GM19239 (cell line): ENCODE measurements around the gene SPON1.
"Not testable (repeated sequence)": the region's sequence is repeated elsewhere in the genome, so short reads cannot be mapped to it uniquely, and the experiment has no call there.

Experiments
- DNase-seq: peaks from one replicate; pipeline ENCODE4 v3.0.0; 2011; ENCODE audit warnings: low spot score; ENCODE audit not compliant: insufficient read length
- FAIRE-seq: peaks from 2 replicates; lab custom pipeline; 2011; peaks lifted over from hg19 to GRCh38; lab: Jason Lieb, UNC

The SPON1 gene

DNA sequence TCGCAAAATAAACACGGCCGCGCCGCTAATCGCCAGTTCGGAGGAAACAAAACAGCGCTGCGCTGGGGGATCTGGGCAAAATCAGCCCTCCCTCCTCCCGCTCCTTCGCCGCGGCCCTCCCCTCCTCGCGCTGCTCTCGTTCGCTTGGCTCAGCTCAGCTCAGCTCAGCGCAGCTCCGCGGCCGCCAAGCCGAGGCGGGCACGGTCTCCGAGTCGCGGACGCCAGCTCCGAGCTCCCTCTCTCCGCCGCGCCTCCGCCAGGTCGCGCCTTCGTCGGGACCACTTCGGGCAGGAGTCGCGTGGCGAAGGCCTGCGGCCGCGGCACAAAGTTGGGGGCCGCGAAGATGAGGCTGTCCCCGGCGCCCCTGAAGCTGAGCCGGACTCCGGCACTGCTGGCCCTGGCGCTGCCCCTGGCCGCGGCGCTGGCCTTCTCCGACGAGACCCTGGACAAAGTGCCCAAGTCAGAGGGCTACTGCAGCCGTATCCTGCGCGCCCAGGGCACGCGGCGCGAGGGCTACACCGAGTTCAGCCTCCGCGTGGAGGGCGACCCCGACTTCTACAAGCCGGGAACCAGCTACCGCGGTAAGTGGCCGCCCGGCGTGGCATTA lies at the start of gene SPON1:
SPON1 (plus strand) TSS at position 162 of the 607 bp plus-strand sequence; CDS start at position 344, 182 bp downstream.
- FAIRE-seq (no peak), DNase-seq (no peak)

DNA sequence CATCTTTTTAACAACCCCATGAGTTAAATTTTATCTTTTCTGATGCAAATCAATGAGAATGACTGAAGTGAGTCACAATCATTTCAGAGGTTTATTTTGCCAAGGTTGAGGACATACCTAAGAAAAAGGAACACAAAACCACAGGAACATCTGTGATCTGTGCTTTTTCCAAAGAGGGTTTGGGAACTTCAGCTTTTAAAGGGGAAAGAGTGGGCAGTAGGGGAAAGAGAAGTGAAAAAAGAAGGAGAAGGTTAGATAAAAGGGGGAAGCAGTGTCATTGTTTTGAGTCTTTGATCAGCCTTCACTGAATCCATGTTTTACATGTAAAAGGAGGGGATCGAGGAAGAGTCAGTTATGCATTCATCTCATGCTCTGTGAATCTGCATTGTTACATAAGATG lies 45.3 kb upstream of the SPON1 start:
- FAIRE-seq = no peak

DNA sequence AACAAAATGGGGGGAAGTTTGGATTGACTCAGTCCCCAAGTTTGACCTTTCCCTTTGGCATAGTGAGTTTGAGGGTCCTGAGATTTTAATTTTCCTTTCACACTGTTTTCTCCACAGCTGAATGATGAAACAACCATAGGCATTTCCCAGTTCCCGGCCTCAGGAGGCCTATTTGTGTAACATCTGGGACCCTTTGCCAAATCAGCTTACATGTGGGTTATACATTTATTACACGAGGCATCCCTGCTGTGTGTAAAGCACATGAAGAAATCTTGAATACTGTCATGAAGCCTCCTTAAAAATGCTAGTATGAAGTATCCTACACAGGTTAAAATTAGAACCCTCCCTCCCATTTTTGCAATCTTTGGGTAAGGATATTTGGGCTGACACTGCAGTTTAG lies 44.6 kb upstream of the SPON1 start:
- no peak for FAIRE-seq

More for the DNA sequence above, 45.3 kb upstream of the SPON1 start:
- DNase-seq = no peak

DNA sequence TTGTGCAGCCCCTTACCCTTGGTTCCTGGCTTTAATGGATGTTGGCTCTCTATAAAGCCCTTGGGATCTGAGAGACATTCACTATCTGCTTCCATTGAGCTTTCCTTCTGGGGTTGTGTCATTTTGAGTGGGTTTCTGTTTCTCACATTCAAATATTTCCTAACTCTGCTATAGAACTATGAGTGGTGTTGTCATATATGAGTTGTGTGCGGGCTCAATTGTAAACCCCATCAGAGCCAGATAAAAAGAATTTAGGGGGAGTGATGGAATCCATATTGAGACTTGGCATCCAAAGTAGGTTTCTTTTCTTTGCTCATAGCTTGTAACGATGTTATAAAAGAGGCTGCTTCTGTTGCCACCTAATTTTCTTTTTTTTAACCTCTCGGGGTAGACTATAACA lies 41.8 kb upstream of the SPON1 start:
- DNase-seq (no peak), FAIRE-seq (no peak)

More for the DNA sequence above, 44.6 kb upstream of the SPON1 start:
- DNase-seq = no peak

DNA sequence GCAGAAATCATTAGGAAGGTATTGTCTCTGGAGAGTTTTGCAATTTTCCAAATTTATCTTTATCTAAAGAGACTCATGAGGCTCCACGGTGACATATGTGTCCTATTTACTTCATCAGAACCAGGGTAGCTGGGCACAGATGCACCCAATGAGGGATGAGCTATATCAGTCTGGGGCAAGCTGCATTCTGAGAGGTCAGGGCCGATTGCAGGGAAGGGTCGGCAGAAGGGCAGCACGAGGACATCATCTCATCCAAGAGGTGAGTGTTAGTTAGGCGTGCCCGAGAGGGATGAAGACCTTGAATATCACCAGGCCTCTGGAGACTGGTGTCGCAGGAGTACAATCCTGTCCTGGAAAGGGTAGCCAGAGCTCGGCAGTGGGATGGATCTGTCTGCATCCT lies 41.0 kb upstream of the SPON1 start:
- DNase-seq = no peak
- FAIRE-seq = no peak

DNA sequence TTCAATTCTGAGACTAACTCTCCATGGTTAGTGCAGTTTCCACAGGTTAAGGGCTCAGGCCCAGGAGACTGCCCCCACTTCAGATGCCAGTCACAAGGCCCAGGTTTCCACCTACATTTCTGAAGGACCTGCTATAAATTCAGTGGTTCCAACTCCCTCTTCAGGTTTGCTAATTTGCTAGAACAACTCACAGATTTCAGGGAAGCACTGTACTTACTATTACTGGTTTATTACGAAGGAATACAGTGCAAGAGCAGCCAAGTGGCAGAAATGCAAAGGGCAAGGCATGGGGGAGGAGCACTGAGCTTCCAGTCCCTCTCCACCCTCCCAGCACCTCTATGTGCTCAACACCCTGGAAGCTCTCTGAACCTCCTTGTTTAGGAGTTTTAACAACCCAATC lies 39.3 kb upstream of the SPON1 start:
- FAIRE-seq = no peak
- DNase-seq = no peak

DNA sequence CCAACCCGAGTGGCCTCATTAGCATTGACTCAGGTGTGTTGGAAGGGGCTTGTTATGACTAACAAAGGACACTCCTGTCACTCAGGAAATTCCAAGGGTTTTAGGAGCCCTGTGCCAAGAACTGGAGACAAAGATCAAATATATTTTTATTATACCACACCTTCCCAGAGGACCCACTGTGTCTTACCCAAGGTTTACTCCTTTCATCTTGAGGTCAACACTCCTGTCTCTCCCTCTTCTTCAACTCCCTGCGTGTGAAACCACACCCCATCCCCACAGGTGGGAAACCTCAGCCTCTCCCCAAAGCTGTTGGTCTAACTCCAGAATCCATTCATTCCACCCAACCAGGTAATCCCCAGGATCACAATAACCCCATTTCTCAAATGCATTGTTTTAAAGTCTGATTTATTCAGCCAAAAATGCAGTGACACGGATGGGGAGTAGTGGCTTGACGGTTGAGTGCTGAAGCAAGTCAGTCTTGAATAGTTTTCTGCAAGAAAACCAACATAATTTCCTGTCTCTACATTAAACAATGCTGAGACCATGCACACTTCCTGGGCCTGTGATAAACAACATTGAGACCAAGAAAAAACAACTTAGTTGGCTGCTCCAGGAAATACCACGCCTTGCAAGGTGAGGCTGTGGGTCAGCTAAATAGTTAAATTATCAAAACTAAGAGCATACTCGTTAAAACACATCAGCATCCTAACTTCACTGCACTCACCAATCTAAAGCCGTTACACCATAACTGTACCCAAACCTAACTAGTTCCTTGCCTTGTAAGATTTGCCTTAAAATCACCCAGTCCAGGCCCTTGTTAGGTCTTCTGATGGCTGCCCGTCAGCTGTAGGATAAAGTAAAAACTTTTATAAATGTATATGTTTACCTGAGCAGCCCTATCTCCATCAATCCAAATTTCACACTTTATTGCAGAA lies 38.5 kb upstream of the SPON1 start:
- no peak for DNase-seq

DNA sequence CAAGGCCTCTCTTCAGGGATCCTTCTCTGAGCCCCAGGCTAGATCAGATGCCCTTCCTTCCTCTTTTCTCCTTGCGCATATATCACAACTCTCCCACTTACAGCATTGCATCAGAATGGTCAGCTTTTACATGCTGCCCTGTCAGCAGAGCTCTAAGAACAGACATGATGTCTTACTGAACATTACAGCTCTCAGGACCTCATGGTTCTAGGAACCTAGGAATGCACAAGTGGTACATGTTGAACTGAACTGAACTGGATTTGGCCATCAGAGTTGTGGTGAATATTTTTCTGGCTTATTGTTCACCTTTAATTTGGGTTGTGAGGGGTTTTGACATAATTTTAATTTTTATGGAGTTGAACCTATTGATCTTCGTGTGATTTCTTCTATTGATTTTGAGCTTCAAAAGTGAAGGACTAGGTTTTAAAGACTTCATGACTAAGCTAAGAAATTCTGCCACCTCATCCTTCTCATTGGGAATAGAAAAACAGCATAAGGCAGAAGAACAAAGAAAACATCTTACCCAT lies 37.7 kb upstream of the SPON1 start:
- no peak for DNase-seq
- no peak for FAIRE-seq

More for the DNA sequence above, 38.5 kb upstream of the SPON1 start:
- no peak for FAIRE-seq

DNA sequence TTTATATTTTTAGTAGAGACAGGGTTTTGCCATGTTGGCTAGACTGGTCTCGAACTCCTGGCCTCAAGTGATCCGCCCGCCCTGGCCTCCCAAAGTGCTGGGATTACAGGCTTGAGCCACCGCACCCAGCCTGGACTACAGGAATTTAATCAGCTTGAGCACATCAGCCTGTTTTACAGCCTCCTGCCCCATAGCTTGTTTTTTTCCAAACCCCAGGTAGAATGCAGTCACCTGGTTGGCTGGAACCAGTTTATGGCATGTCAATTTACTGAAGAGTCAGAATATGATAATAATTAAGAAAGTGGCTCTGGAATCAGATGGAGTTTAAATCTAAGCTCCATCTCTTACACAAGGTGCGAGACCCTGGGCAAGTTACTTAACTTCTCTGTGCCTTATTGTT lies 36.2 kb upstream of the SPON1 start:
- not testable (repeated sequence) for DNase-seq, FAIRE-seq

DNA sequence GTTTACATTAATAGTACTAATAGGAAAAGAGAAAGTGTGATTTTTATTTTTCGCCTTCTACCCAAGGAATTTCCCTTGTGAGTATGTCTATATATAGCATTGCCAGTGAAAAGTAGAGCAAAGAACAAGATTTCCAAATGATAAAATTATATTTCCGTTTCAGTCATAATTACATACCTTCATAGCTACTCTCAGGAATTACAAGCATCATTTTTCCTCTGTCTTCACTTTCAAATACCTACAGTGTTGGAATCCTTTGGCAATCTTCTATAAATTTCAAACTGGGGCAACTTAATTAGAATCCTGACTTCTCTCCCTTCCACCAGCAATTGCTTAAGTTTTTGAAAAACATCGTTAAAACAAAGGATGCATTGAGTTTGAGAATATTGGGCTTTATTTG lies 35.5 kb upstream of the SPON1 start:
- no peak for DNase-seq
- FAIRE-seq = no peak

DNA sequence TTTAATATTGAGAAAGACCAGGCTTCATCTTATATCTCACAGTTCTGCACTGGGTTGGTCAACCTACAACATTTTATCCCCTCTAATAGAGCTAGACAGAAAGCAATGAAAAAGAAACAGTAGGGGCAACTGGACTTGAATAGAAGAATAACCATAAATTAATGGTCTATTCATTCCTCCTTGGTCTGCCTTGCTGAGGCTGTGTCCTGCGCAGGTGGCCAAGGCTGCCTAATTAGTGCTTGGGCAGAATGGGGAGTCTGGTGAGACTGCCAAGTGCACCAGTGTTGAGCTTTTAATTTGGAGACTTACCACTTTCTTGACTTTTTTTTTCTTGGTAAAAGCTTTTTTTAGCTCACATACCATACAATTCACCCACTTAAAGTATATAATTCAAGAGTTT lies 35.0 kb upstream of the SPON1 start:
- DNase-seq (no peak), FAIRE-seq (no peak)

DNA sequence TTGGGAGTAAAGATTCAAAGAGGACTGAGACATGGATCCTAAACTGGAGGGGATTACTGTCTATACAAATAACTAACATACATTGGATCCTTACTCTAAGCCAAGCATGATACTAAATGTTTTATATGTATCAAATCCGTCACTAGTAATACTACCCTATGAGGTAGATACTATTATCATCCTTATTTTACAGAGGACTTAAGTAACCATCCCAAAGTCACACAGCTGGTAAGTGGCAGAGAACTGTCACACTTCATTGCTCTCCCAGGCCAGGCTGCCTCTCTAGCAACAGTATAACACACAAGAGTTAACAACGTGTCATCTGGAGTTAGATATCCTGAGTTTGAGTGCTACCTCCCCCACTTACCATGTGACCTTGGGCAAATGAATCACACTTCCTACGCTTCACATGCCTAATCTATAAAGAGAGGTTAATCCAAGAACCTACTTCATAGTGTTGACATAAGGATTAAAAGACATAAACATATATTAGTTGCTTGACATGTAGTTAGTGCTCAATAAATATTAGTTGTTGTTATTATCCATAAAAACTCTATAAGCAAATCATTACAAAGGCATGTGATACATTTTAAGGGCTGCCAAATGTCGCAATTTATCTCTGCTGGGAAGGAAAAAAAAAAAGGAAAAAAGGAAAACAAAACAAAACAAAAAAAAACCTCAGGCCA lies 33.8 kb upstream of the SPON1 start:
- DNase-seq = no peak
- FAIRE-seq = no peak

DNA sequence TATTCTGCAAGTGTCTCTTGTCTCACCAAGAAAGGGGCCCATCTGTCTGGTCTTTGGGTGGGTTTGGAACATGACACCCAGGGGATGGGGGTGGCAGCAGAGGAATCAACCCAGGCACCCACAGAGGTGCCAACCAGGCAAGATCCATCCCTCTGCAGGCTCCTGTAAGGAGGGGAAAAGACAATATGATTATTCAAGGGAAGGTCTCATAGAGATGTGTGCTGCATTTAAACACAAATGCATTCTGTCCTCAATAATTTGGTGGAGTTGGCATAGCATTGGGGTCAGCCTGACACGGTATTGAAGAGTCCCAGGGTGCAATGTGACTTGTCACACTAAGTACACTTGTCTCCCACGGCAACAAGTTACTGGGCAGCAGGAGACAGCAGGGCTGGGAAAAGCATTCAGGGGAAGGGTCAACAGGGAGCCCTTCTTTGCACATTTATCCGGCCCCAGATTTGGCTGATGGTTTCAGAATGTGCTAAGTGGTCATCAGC lies 33.1 kb upstream of the SPON1 start:
- DNase-seq = no peak
- FAIRE-seq = no peak

DNA sequence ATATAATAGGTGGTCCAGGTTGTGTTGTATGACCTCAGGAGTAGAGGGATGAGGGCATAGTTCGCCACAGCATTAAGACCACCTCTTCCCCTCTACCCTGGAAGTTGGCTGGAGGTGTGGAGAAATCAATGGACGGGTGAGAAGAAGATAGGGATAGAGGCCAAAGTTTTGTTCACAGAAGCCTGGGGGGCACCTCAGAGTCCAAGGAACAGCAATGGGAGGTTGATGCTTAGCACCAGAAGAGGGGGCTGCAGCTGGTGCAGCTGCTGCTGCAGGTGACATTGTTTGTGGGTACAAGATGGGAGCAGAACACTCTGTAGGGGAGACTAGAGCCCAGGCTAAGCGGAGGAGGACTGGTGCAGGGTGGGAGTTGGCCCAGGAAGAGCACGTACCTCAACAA lies 31.2 kb upstream of the SPON1 start:
- no peak for DNase-seq
- FAIRE-seq = no peak

DNA sequence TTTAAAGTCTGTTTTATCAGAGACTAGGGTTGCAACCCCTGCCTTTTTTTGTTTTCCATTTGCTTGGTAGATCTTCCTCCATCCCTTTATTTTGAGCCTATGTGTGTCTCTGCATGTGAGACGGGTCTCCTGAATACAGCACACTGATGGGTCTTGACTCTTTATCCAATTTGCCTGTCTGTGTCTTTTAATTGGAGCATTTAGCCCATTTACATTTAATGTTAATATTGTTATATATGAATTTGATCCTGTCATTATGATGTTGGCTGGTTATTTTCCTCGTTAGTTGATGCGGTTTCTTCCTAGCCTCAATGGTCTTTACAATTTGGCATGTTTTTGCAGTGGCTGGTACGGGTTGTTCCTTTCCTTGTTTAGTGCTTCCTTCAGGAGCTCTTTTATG lies 25.4 kb upstream of the SPON1 start:
- not testable (repeated sequence) for FAIRE-seq, DNase-seq

DNA sequence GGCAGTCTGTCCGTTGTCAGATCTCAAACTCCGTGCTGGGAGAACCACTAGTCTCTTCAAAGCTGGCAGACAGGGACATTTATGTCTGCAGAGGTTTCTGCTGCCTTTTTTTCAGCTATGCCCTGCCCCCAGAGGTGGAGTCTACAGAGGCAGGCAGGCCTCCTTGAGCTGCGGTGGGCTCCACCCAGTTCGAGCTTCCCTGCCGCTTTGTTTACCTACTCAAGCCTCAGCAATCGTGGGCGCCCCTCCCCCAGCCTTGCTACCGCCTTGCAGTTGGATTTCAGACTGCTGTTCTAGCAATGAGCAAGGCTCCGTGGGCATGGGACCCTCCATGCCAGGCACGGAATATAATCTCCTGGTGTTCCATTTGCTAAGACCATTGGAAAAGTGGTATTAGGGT lies 23.7 kb upstream of the SPON1 start:
- FAIRE-seq = not testable (repeated sequence)

DNA sequence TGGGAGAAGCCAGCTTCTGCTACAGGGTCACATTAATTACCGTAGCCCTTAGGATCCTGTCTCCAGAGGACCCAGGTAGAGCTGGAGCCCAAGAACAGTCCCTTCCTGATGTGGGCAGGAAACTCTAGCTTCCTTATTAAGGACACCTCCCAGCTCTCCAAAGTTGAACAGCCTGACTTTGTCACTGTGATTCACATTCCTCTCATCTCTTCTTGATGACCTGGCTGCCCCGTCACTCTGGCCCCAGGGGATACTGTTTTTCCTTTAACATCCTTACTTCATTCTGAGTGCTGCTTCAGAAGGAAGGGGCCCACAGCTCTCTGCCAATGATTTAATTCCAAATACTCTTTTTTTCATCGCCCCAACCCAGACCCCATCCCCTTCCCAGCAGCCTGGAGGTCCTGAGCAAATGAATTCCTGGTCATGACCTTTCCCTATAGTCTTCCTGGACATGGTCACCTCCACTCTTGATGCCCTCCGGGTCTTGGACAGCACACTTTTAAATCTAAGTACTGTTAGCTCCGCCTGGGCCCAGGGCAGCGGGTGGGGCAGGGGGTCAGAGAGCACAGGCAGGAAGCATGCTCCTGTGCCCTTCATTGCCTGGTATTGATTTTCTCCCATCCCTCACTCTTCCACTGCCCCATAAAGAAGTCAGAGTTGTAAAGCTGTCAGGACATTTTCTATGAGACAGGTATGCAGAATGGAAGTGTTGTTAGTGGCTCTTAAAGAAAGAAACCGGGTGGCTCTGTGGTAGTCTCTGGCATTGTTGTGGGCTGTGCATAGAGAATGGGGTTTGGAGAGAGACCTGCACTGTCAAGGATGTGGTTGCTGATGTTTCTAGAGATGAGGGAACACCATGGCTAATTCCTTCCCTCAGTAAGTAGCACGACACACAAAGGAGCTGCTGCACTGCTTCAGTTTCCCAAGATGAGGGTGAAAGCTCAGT lies 22.3 kb upstream of the SPON1 start:
- FAIRE-seq = no peak
- no peak for DNase-seq

More for the DNA sequence above, 23.7 kb upstream of the SPON1 start:
- not testable (repeated sequence) for DNase-seq

DNA sequence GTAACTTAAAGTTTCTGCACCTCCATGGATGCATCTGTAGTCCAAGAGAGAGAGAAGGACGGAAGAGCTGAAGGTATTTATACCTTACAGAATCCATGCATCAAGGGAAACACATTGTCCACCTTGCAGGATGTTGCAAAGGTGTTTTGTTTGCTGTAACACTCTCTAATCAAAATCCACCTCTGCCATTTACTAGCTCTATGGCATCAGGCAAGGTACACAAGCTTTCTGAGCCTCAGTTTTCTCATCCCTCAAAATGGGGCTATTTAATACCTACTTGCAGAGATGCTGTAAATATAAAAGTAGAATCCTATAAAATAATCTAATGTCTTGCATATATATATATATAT lies 21.6 kb upstream of the SPON1 start:
- FAIRE-seq = no peak
- no peak for DNase-seq

DNA sequence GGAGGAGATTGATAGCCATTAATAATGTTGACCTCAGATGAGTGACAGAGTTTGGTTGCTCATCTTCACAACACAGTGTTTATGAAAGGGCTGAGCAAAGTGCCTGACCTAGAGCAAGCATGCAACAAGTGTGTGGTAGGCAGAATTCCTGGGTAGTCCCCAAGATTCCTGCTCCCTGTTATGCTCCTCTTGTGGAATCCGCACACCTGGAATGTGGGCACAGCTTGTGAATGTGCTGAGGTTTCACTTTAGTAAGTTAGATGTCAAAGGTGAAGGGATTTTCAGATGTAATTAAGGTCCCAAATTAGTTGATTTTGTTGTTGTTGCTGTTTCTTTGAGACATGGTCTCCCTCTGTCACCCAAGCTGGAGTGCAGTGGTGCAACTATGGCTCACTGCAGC lies 20.7 kb upstream of the SPON1 start:
- FAIRE-seq (no peak), DNase-seq (no peak)
